ENCODE results near the gene ZSCAN5B.

- TF ChIP-seq CTCF (IDR thresholded peaks at IDR 0.05; ENCODE audit: insufficient read depth, low read length, poor library complexity, severe bottlenecking): no peak
- TF ChIP-seq EZH2phosphoT487 (conservative IDR thresholded peaks at IDR 0.05; ENCODE audit: low read length): no peak
Observed at GRCh38 chr19:56217039-56217949, 19.7 kb upstream of the ZSCAN5B start.

Data from SU-DHL-6 (cell line).